Nephron (organoid): ENCODE data around the gene KLHDC4.

Source experiments
- H3K27ac Mint-ChIP-seq, 3 experiments: 2 replicates each; pipeline ENCODE4 v1.8.0; 2020; ENCODE audit warnings: mixed read lengths in 3 of 3, mild to moderate bottlenecking in 2 of 3, moderate library complexity in 1 of 3
- H3K27me3 Mint-ChIP-seq: 2 replicates; pipeline ENCODE4 v1.8.0; 2021; ENCODE audit warnings: low read depth, mild to moderate bottlenecking, moderate library complexity, mixed read lengths
- H3K36me3 Mint-ChIP-seq: 2 replicates; pipeline ENCODE4 v1.8.0; 2020; ENCODE audit warnings: low read depth, mixed read lengths
- H3K4me1 Mint-ChIP-seq: 2 replicates; pipeline ENCODE4 v1.8.0; 2020; ENCODE audit warnings: mixed read lengths
- H3K4me3 Mint-ChIP-seq, 3 experiments: 2 replicates each; pipeline ENCODE4 v1.8.0; 2020; ENCODE audit warnings: mild to moderate bottlenecking in 3 of 3, mixed read lengths in 3 of 3, moderate library complexity in 2 of 3
- H3K9me3 Mint-ChIP-seq: 2 replicates; pipeline ENCODE4 v1.8.0; 2020; ENCODE audit warnings: mixed read lengths
- CTCF ChIP-seq, 3 experiments: fragments of 200-600 bp; sonication (generic); IDR thresholded peaks; one replicate each; pipeline ENCODE4 v1.5.0; 2021; ENCODE audit warnings: antibody characterized with exemption in 3 of 3; ENCODE audit not compliant: unreplicated experiment in 3 of 3

The KLHDC4 gene

GRCh38 chr16:87698241-87698640 lies 67.5 kb downstream of the KLHDC4 start:
- no peaks in the 10 kb centered on the region for H3K27me3 Mint-ChIP-seq
- peaks cover 15% of the 10 kb centered on the region for H3K36me3 Mint-ChIP-seq
- no peak overlapping the region for H3K27ac Mint-ChIP-seq
- no peak overlapping the region for H3K4me3 Mint-ChIP-seq
- H3K4me1 Mint-ChIP-seq = peaks cover 16% of the 10 kb centered on the region
- no peaks in the 10 kb centered on the region for H3K9me3 Mint-ChIP-seq
- TF ChIP-seq CTCF (IDR thresholded peaks at IDR 0.05; ENCODE audit: unreplicated experiment in 3 of 3) = no peak

GRCh38 chr16:87697792-87698191 lies 68.0 kb downstream of the KLHDC4 start:
- no peak for TF ChIP-seq CTCF (IDR thresholded peaks at IDR 0.05; ENCODE audit: unreplicated experiment in 3 of 3)
- Mint-ChIP-seq H3K27ac (no peak overlapping the region), H3K9me3 (no peaks in the 10 kb centered on the region), H3K4me3 (no peak overlapping the region), H3K27me3 (no peaks in the 10 kb centered on the region), H3K4me1 (peaks cover 13% of the 10 kb centered on the region), H3K36me3 (peaks cover 14% of the 10 kb centered on the region)

- Mint-ChIP-seq H3K4me1 (peaks cover 7% of the 10 kb centered on the region), H3K4me3 (no peak overlapping the region), H3K36me3 (peaks cover 10% of the 10 kb centered on the region), H3K27ac (no peak overlapping the region), H3K27me3 (no peaks in the 10 kb centered on the region), H3K9me3 (no peaks in the 10 kb centered on the region)
- no peak for TF ChIP-seq CTCF (IDR thresholded peaks at IDR 0.05; ENCODE audit: unreplicated experiment in 3 of 3)
Observed at GRCh38 chr16:87697256-87697655, 68.5 kb downstream of the KLHDC4 start.

GRCh38 chr16:87696726-87697125 lies 69.1 kb downstream of the KLHDC4 start:
- Mint-ChIP-seq H3K36me3 (peaks cover 10% of the 10 kb centered on the region), H3K9me3 (no peaks in the 10 kb centered on the region), H3K4me3 (no peak overlapping the region), H3K27ac (no peak overlapping the region), H3K4me1 (peaks cover 7% of the 10 kb centered on the region), H3K27me3 (no peaks in the 10 kb centered on the region)
- no peak for TF ChIP-seq CTCF (IDR thresholded peaks at IDR 0.05; ENCODE audit: unreplicated experiment in 3 of 3)

- no peaks in the 10 kb centered on the region for H3K9me3 Mint-ChIP-seq
Observed at GRCh38 chr16:87695534-87695933, 70.3 kb downstream of the KLHDC4 start.

More at GRCh38 chr16:87695534-87695933, 70.3 kb downstream of the KLHDC4 start:
- no peak for TF ChIP-seq CTCF (IDR thresholded peaks at IDR 0.05; ENCODE audit: unreplicated experiment in 3 of 3)
- Mint-ChIP-seq H3K27me3 (no peaks in the 10 kb centered on the region), H3K27ac (no peak overlapping the region), H3K4me3 (no peak overlapping the region), H3K36me3 (peaks cover 10% of the 10 kb centered on the region), H3K4me1 (peaks cover 7% of the 10 kb centered on the region)
